GM12864 (cell line): ENCODE data around the gene CCDC7.
"Not testable (repeated sequence)": the region's sequence is repeated elsewhere in the genome, so short reads cannot be mapped to it uniquely, and the experiment has no call there.

Source experiments
- DNase-seq: peaks from one replicate; pipeline ENCODE4 v3.0.0-alpha.2; 2011; ENCODE audit warnings: low read depth
- H3K4me3 ChIP-seq: 2 replicates; pipeline ENCODE4 v1.5.1; 2011; ENCODE audit warnings: mild to moderate bottlenecking, low read depth, low read length, control low read depth
- TF ChIP-seq, protein P1 (sequence below): IDR thresholded peaks from 2 replicates; pipeline ENCODE4 v1.5.1; 2011; ENCODE audit warnings: low read depth, mild to moderate bottlenecking, moderate library complexity, low read length, control low read depth, inconsistent platforms; ENCODE audit errors: missing control alignments

The CCDC7 gene

DNA sequence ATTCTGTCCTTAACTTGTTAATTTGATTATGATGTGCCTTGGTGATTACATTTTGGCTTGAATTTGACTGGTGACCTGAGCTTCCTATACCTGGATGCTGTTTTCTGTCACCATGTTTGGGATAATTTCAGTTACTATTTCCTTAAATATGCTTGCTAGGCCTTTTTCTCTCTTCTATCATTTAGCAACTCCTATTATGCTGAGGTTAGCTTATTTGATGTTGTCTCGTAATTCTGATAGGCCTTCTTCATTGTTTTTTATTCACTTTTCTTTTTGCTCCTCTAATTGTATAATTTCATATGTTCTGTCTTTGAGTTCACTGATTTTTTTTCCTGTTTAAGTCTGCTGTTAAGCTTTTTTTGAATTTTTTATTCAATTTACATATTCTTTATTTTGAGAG is 327.2 kb downstream of the CCDC7 start:
- TF ChIP-seq, protein P1, sequence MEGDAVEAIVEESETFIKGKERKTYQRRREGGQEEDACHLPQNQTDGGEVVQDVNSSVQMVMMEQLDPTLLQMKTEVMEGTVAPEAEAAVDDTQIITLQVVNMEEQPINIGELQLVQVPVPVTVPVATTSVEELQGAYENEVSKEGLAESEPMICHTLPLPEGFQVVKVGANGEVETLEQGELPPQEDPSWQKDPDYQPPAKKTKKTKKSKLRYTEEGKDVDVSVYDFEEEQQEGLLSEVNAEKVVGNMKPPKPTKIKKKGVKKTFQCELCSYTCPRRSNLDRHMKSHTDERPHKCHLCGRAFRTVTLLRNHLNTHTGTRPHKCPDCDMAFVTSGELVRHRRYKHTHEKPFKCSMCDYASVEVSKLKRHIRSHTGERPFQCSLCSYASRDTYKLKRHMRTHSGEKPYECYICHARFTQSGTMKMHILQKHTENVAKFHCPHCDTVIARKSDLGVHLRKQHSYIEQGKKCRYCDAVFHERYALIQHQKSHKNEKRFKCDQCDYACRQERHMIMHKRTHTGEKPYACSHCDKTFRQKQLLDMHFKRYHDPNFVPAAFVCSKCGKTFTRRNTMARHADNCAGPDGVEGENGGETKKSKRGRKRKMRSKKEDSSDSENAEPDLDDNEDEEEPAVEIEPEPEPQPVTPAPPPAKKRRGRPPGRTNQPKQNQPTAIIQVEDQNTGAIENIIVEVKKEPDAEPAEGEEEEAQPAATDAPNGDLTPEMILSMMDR: no peak
- no peak for DNase-seq
- no peak overlapping the region for H3K4me3 ChIP-seq

- no peak for DNase-seq
- TF ChIP-seq, protein P1: no peak
- no peak overlapping the region for H3K4me3 ChIP-seq
These were observed 341.0 kb downstream of the CCDC7 start for GRCh38 chr10:32786968-32787367.

GRCh38 chr10:32787690-32788284 is 341.8 kb downstream of the CCDC7 start:
- H3K4me3 ChIP-seq: no peak overlapping the region
- no peak for DNase-seq
- TF ChIP-seq, protein P1: no peak

DNA sequence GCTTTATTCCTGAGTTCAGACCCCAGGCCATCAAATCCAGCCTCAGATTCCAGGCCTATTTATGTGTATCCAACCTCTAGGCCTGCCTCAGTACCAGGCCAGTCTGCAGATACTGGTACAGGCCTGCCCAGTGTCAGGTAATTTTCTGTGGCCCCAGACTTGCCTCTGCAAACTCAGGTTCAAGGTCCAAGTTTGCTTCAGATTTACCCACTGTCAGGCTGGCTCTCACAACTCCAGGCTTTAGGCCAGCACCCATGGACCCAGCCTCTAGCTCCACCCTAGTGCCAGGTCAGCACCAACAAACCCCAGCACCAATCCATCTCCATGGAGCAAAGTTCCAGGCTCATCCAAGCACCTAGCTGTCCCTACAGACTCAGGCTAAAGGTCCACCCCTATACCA is 342.4 kb downstream of the CCDC7 start:
- TF ChIP-seq, protein P1: no peak
- no peak for DNase-seq
- no peak overlapping the region for H3K4me3 ChIP-seq

DNA sequence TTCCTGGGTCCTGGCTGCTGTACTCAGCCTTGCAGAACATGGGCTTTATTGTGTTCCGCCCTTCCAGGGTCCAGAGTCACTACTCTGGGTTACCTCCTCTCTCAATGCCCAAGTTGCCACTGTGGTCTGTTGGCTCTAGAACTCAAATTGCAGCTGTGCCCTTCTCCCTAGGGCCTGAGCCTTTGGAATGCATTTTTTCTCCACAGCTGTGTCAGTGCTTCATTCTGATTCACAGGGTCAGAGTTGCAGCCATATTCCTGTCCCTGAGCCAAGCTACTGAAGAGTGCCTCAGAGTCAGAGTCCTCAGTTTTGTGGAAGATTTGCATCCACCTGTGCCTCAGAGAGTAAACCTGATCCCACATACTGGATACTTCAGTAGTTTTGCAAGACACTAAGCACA is 344.5 kb downstream of the CCDC7 start:
- no peak for DNase-seq
- H3K4me3 ChIP-seq: no peak overlapping the region
- TF ChIP-seq, protein P1: no peak

GRCh38 chr10:32793033-32793432 is 347.1 kb downstream of the CCDC7 start:
- H3K4me3 ChIP-seq: no peak overlapping the region
- no peak for DNase-seq
- TF ChIP-seq, protein P1: no peak

DNA sequence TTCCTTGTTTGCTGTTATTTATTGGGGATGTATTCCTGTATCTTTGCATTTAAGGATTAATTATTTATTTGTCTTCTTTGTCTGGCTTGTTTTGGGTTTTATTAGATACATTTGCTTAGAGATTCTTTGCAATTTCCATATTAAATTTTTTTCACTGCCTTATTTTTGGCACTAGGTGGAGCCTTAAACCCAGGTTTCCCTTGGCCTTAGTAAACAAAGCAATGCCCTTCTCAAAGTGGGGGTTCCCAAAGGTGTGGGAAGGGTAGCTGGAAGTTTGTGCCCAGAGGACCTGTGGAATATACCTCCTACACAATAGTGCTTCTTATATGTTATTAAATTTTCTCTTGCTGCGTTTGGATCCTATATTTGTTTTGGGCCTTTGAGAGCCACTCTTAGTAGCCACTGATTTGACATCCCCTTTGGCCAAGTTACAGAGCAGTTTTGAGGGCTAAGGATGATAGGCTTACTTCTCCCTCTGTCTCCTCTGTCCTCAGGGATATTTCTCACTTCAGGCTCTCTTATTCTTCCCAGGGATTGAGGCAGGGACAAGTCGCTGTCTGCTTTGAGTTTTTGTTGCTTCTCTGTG is 349.8 kb downstream of the CCDC7 start:
- no peak for DNase-seq
- H3K4me3 ChIP-seq: no peak overlapping the region
- TF ChIP-seq, protein P1: peak; percentile 53

GRCh38 chr10:32797393-32797792 is 351.5 kb downstream of the CCDC7 start:
- not testable (repeated sequence) for H3K4me3 ChIP-seq, DNase-seq
